A673 (cell line): ENCODE results near the gene RAB7B.

Experiments used
- EZH2 ChIP-seq: fragments of 200-600 bp; sonication (generic); IDR thresholded peaks from 2 replicates; pipeline ENCODE4 v1.6.1; 2017; ENCODE audit warnings: borderline replicate concordance, low read depth, mild to moderate bottlenecking, mixed read lengths, antibody characterized with exemption, low read length; ENCODE audit not compliant: poor library complexity, severe bottlenecking
- TF ChIP-seq, protein P1 (sequence below): fragments of 300-800, 200-600 bp; sonication (generic); conservative IDR thresholded peaks from 2 replicates; pipeline ENCODE4 v1.5.1; 2017; ENCODE audit warnings: low read depth, mild to moderate bottlenecking, antibody characterized with exemption, low read length, moderate library complexity, mixed read lengths

DNA sequence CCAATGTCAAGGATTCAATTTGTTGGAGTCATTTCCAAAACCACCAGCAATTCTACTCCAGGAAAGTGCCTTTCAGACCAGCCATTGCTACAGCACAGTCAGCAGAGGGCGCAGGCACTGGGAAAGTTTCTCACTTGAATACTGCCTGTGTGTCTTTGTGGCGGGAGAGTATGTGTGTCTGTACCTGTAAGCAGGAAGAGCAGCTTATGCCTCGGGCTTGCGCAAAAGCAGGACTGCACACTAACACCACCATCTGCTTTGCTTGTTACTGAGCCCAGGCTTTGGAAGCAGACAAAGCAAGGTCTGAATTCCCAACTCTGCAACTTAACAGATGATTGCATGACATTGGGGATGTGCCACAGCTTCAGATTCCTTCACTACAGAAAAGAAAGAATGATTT, 27.5 kb upstream of the RAB7B start:
- TF ChIP-seq, protein P1, sequence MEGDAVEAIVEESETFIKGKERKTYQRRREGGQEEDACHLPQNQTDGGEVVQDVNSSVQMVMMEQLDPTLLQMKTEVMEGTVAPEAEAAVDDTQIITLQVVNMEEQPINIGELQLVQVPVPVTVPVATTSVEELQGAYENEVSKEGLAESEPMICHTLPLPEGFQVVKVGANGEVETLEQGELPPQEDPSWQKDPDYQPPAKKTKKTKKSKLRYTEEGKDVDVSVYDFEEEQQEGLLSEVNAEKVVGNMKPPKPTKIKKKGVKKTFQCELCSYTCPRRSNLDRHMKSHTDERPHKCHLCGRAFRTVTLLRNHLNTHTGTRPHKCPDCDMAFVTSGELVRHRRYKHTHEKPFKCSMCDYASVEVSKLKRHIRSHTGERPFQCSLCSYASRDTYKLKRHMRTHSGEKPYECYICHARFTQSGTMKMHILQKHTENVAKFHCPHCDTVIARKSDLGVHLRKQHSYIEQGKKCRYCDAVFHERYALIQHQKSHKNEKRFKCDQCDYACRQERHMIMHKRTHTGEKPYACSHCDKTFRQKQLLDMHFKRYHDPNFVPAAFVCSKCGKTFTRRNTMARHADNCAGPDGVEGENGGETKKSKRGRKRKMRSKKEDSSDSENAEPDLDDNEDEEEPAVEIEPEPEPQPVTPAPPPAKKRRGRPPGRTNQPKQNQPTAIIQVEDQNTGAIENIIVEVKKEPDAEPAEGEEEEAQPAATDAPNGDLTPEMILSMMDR, result peak; percentile 95
- no peak for TF ChIP-seq EZH2
